HG03095 (cell line): ENCODE data around the gene ZBTB44.
"Not testable (repeated sequence)": the region's sequence is repeated elsewhere in the genome, so short reads cannot be mapped to it uniquely, and the experiment has no call there.

Source experiments
- ATAC-seq: cut with Tn5 transposase; IDR thresholded peaks from one replicate; pipeline ENCODE4 v1.9.1; 2021; ENCODE audit warnings: moderate library complexity; ENCODE audit not compliant: unreplicated experiment

ZBTB44 gene

GRCh38 chr11:130251763-130252162 is 63.0 kb downstream of the ZBTB44 start:
- ATAC-seq = not testable (repeated sequence)

- not testable (repeated sequence) for ATAC-seq
Measured at GRCh38 chr11:130249929-130250328, 64.8 kb downstream of the ZBTB44 start.

GRCh38 chr11:130249371-130249770 is 65.3 kb downstream of the ZBTB44 start:
- ATAC-seq = no peak

GRCh38 chr11:130247319-130247718 is 67.4 kb downstream of the ZBTB44 start:
- no peak for ATAC-seq

- ATAC-seq = no peak
Measured at GRCh38 chr11:130246738-130247137, 68.0 kb downstream of the ZBTB44 start.

- no peak for ATAC-seq
Measured at GRCh38 chr11:130246270-130246669, 68.4 kb downstream of the ZBTB44 start.

GRCh38 chr11:130245375-130245774 is 69.3 kb downstream of the ZBTB44 start:
- ATAC-seq = not testable (repeated sequence)

GRCh38 chr11:130244848-130245247 is 69.9 kb downstream of the ZBTB44 start:
- no peak for ATAC-seq

GRCh38 chr11:130243816-130244215 is 70.9 kb downstream of the ZBTB44 start:
- peak; percentile 84 for ATAC-seq

GRCh38 chr11:130241713-130242112 is 73.0 kb downstream of the ZBTB44 start:
- ATAC-seq = no peak

GRCh38 chr11:130237282-130238006 is 77.3 kb downstream of the ZBTB44 start:
- peak; percentile 75 for ATAC-seq

GRCh38 chr11:130234315-130234714 is 80.4 kb downstream of the ZBTB44 start:
- no peak for ATAC-seq

- ATAC-seq = not testable (repeated sequence)
Measured at GRCh38 chr11:130233888-130234287, 80.8 kb downstream of the ZBTB44 start.

GRCh38 chr11:130233486-130233885 is 81.2 kb downstream of the ZBTB44 start:
- ATAC-seq = not testable (repeated sequence)

GRCh38 chr11:130227373-130227772 is 87.3 kb downstream of the ZBTB44 start:
- no peak for ATAC-seq

- ATAC-seq = no peak
Measured at GRCh38 chr11:130223291-130223971, 91.3 kb downstream of the ZBTB44 start.

GRCh38 chr11:130220311-130221035 is 94.2 kb downstream of the ZBTB44 start:
- ATAC-seq = no peak

GRCh38 chr11:130219148-130219547 is 95.6 kb downstream of the ZBTB44 start:
- no peak for ATAC-seq

- no peak for ATAC-seq
Measured at GRCh38 chr11:130218501-130219070, 96.1 kb downstream of the ZBTB44 start.

GRCh38 chr11:130217133-130218031 is 97.3 kb downstream of the ZBTB44 start:
- ATAC-seq = no peak
